Upper lobe of left lung (tissue), 4 donors: ENCODE data around the gene BLMH.

Source experiments
- CTCF ChIP-seq, 6 experiments: fragments of 450-650 bp in 4 of 6; fragments of 200-600 bp in 2 of 6; sonication (generic) in 2 of 6; IDR thresholded peaks; one replicate each; pipeline ENCODE4 v1.5.1; 2016 to 2019; ENCODE audit warnings: antibody characterized with exemption in 6 of 6
- EP300 ChIP-seq, 4 donors: sonication (generic); formaldehyde crosslinking; IDR thresholded peaks; one replicate each; pipeline ENCODE4 v1.5.1; 2017; ENCODE audit warnings: antibody characterized with exemption in 4 of 4, control low read depth in 2 of 4
- POLR2A ChIP-seq, 4 donors: fragments of 450-650 bp; IDR thresholded peaks; one replicate each; pipeline ENCODE4 v1.5.1; 2016 to 2017; ENCODE audit warnings: antibody characterized with exemption in 4 of 4, mild to moderate bottlenecking in 2 of 4
- POLR2AphosphoS5 ChIP-seq, 2 donors: sonication (generic); formaldehyde crosslinking; IDR thresholded peaks; one replicate each; pipeline ENCODE4 v1.5.1; 2017; ENCODE audit warnings: antibody characterized with exemption in 2 of 2

- TF ChIP-seq CTCF (IDR thresholded peaks at IDR 0.05), result no peak
- no peak for TF ChIP-seq POLR2A (IDR thresholded peaks at IDR 0.05)
- no peak for TF ChIP-seq EP300 (IDR thresholded peaks at IDR 0.05)
- TF ChIP-seq POLR2AphosphoS5 (IDR thresholded peaks at IDR 0.05), result no peak
Measured at GRCh38 chr17:30267625-30268024, 24.1 kb downstream of the BLMH start.
